Hematopoietic multipotent progenitor cell treated with erythropoietin and hydrocortisone succinate and interleukin-3 and kit ligand, for 8 days (in vitro differentiated cells): ENCODE results near the gene TIAL1.
"Not testable (repeated sequence)": the region's sequence is repeated elsewhere in the genome, so short reads cannot be mapped to it uniquely, and the experiment has no call there.

Experiments used
- DNase-seq: peaks from one replicate; pipeline ENCODE4 v3.0.0-alpha.2; 2015

Gene TIAL1, protein sequence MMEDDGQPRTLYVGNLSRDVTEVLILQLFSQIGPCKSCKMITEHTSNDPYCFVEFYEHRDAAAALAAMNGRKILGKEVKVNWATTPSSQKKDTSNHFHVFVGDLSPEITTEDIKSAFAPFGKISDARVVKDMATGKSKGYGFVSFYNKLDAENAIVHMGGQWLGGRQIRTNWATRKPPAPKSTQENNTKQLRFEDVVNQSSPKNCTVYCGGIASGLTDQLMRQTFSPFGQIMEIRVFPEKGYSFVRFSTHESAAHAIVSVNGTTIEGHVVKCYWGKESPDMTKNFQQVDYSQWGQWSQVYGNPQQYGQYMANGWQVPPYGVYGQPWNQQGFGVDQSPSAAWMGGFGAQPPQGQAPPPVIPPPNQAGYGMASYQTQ

DNA sequence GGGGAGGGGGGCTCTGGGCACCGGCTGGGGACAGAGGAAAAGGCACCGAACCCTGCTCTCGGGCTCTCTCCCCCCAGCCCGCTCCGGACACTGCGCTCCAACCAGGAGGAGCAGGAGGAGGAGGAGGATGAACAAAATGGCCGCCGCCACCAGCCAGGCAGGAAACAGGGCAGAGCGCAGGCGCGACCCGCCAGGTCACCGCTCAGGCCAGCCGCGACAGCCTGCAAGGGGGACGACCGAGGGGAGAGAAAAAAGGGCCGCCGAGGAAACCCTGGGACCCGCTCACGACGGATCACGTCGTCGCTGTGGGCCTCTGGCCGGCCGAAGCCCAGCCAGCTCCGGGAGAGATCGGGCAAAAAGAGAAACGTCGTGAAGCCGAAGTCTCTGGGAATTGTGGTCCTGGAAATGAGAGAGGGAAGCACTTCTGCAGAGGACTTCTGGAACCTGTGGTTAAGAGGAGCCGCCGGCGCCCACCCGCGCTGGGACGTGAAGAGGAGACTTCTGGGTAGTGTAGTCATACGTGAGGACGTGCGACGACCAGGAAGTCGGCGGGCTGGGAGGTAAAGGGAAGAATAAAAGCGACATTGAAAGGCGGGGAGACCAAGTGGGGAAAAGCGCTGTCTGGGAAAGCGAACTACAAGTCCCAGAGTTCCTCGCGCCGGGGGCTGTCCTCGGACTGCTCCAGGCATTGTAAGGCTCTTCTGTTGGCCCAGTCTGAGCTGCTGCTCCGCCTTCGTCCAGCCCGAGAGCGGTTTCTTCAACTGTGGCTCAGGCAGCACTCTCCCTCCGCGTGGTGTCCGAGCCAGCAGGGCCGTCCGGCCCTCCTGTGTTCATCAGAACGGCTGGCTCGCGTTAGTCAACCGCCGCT, at the start of gene TIAL1:
Gene TIAL1, minus strand, starts transcription at position 428 of the 868 bp plus-strand sequence. CDS start 499 bp downstream, outside the sequence.
- peak; percentile 99 for DNase-seq

DNA sequence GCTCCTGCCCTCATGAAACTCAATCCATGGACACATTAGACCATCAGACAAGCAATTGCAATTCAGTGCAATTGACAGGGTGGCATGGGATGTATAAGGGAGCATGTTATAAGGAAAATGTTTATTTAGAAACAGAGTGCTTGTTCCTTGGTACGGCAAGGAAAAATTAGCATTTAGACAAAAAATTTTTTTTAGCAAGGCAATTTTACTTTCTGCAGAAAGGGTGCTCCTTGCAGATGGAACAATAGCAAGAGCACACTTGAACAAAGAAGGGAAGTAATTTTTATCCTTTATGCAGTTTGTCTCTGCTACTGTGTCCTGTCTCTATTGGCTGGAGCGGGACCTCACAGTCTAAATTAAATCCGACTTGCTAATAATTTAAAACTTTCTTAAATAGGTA, 48.2 kb upstream of the TIAL1 start:
- no peak for DNase-seq

DNA sequence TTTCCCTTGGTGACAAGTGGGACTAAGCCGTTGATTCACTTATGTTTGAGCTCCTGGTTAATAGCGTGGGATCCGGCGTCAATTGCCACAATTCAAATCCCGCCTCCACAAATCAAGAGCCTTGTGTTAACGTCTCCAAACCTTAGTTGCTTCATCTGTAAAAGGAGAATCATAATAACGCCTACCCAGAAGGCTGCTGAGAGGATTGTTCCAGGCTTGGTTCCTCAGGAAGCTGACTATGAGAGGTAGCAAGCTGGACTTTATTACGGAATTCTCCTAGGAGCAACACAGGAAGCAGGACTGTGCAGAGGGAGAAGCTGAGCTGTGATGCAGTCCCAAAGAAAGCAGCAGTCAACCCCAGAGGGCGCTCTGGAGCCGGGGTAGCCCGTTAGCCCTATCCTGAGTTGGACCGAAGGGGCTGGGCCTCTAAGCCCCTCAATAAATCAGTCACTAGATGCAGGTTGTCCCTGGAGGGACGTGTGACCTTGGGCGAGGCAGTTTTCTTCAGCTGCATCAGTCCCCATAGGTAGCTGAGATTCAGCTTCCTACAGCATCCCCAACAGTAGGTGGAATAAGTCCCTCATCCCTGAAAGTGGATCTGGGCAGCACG, 47.5 kb upstream of the TIAL1 start:
- DNase-seq: no peak

DNA sequence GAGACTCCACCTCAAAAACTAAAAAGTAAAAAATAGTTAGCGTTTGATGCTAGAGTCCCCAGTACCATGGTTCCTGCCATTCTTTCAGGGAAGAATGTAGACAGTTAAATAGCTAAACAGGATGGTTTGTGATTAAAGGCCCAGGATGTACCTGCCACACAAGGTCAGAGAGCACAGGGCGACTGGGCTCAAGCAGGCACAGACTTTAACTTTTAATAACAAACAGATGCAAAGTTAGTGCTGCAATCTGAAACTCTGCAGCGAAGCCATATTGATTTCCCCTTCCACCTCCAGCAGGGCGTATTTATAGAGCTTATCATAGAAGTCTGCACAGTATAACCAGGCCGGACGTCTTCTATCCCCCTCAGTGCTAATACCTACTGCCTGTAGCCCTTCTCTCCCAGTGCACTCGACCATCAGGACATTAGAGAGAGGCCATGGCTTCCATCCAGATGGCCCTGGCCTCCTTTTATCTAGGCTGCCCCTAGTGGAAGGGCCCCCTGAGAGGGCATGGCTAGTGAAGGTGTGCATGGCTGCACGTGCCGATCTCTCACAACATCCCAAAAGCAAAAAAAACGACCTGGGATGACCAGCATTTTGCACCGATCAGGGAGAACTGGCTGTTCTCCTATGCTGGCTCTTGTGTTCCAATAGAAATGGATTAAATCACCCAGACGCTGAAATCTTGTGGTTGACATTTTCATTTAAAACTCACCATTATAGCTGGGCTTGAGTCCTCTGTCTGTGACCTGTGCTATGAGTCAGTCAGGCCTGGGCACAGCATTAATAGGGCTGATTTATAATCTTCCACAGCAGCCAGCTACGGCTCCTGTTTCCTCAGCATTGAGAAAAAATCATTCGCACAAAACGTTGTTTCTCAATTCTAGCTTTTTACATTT, 46.8 kb upstream of the TIAL1 start:
- DNase-seq: no peak

DNA sequence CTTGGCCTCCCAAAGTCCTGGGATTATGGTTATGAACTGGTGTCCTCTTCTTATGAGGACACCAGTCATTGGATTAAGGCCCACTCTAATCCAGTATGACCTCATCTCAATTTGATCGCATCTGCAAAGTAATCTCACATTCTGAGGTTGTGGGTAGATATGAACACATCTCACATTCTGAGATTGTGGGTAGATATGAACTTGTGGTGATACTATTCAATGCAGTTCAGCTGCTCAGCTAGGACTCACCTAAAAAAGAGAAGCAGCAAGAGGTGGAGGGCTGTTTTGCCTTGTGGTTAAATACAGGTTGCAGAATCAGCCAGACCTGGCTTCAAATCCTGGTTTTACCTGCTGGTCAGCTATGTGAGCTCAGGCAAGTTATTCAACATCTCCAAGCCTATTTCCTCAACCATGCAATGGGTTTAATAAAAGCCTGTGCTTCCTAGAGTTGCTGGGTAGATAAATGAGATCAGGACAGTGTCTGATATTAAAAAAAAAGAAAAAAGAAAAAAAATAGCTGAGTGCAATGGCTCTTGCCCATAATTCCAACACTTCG, 45.9 kb upstream of the TIAL1 start:
- no peak for DNase-seq

DNA sequence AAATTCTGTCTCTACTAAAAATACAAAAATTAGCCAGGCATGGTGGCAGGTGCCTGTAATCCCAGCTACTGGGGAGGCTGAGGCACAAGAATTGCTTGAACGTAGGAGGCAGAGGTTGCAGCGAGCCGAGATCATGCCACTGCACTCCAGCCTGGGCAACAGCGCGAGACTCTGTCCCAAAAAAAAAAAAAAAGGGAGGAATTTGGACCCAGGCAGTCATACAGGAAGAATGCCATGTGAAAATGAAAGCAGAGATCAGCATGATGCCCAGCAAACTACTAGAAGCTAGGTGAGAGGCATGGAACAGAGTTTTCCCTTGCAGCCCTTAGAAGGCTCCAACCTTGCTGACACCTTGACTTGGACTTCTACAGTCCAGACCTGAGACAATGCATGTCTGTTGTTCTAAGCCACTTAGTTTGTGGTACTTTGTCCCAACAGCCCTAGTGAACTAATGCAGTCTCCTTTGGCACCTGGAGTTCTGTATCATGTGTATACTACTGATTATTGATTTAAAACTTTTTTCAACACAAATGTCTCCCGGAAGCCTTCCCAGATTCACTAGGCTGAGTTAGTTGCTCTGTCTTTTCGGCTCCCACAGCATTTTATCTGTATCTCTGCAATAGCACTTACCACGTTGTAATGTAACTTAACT, 44.2 kb upstream of the TIAL1 start:
- no peak for DNase-seq

DNA sequence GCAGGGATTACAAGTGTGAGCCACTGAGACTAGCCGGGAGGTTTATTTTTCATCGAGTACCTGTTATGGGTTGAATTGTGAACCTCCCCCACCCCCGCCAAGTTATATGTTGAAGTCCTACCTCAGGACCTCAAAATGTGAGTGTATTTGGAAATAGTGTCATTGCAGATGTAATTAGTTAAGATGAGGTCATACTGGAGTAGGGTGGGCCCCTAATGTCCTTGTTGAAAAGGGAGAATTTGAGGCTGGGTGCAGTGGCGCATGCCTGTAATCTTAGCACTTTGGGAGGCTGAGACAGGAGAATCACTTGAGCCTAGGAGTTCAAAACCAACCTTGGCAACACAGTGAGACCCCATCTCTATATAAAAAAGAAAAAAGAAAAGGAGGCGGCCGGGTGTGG, 43.6 kb upstream of the TIAL1 start:
- no peak for DNase-seq

DNA sequence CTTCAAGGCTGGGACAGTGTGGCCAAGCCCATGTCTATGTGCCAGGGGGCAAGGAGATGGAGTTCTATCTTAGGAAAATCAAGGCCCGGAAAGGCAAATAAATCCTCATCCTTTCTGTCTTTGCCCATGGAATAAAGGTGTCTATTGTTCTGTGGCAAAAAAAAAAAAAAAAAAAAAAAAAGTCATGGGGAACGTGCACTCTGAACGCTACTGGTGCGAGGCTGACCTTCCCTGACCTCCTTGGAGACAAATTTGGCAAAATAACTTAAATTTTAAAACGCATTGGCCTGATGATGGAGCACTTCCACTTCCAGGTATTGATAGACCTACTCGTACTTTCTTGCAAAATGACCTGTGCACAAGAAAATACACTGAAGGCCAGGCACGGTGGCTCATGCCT, 42.2 kb upstream of the TIAL1 start:
- DNase-seq: no peak

DNA sequence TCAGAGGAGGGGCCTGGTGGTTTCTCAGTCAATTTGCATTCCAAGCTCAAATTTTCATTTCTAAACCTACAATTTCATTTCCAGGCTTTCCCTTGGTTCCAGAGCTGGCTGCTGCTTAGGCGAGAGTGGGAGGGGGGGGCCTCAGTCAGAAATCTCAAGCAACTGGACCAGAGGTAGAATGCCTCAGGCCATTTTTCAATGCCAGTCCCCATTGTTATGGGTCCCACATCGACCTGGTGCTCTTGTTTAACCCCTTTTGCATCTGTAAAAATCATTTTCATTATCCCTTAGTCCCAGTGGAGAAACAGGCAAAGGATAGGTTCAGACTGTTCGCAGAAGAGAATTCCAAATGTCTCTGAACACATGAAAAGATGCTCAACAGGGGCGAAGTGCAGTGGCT, 40.9 kb upstream of the TIAL1 start:
- no peak for DNase-seq

DNA sequence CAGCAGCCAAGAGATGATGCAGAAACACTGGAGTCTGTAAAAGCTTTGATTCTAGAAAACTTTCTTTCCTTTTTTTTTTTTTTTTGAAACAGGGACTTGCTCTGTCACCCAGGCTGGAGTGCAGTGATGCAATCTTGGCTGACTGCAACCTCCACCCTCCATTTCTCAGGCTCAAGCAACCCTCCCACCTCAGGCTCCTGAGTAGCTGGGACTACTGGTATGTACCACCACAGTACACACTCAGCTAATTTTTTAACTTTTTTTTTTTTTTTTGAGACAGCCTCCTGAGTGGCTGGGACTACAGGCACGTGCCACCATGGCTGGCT, 37.4 kb upstream of the TIAL1 start:
- no peak for DNase-seq

DNA sequence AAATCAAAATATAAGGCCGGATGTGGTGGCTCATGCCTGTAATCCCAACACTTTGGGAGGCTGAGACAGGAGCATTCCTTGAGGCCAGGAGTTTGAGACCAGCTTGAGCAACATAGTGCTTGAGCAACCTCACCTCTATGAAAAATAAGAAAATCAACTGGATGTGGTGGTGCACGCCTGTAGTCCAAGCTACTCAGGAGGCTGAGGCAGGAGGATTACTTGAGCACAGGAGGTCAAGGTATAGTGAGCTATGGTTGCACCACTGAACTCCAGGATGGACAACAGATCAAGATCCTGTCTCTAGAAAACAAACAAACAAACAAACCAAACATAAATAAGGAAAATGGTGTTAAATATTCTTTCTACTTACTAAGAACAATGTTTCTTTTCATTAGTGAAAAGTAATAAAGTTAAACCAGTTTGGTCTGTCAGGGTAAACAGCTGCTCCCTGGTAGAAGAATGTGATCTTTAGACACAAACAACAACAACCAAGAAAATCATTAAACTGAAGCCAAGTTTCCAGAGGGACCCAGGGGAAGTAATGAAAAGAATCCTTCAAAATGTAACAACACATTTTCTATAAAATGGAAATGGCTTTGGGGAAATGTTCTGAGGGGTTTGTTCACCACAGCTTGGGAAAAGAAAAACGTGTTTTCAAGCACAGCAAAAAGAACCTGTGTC, 36.9 kb upstream of the TIAL1 start:
- DNase-seq: no peak

DNA sequence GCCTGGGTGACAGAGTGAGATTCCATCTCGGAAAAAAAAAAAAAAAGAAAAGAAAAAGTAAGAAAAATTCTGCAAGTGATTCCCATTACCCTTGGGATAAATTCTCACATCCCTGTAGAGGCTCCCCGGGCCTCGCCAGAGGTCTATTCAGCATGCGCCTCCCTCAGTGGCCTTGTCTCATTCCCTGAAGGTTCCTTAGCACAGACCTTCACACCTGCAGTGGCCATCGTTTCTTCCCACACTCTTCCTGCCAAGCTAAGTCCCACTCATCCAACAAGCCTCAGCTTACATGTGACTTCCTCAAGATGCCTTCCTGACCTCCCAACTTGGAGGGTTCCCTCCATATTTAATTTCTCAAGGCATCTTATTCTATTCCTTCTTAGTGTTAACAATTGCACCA, 33.5 kb upstream of the TIAL1 start:
- DNase-seq: no peak

DNA sequence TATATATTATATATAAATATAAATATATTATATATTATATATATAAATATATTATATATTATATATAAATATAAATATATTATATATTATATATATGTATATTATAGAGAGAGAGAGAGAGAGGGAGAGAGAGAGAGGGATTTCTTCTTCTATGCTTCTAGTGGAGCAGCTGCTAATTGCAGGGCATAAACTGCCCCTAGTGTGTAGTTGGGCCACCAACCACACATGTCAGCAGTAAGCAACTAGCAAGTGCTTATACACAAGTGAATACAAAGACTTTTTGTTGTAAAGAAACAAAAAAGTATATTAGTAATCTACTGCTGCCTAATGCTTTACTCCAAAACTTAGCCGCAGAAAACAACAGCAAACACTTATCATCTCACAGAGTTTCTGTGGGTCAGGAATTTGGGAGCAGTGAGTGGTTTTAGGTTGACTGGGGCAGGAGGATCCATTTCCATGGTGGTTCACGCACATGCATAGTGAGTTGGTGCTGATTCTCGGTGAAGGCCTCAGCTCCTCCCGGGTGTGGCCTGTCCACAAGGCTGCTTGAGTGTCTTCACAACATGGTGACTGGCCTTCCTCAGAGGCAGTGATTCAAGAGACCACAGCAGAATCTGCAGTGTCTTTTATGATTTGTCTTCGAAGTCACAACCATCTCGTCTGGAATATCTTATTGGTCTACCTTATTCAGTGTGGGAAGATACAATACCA, 29.0 kb upstream of the TIAL1 start:
- peak; percentile 25 for DNase-seq

DNA sequence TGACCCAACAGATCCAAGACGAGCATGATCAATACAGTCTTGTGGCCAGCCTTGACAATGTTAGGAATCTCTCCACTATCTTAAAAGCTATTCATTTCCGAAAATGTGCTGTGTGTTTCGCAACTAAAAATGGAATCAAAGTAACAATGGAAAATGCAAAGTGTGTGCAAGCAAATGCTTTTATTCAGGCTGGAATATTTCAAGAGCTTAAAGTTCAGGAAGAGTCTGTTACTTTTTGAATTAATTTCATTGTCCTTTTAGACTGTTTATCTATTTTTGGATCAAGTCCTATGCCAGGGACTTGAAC, 24.3 kb upstream of the TIAL1 start:
- no peak for DNase-seq

DNA sequence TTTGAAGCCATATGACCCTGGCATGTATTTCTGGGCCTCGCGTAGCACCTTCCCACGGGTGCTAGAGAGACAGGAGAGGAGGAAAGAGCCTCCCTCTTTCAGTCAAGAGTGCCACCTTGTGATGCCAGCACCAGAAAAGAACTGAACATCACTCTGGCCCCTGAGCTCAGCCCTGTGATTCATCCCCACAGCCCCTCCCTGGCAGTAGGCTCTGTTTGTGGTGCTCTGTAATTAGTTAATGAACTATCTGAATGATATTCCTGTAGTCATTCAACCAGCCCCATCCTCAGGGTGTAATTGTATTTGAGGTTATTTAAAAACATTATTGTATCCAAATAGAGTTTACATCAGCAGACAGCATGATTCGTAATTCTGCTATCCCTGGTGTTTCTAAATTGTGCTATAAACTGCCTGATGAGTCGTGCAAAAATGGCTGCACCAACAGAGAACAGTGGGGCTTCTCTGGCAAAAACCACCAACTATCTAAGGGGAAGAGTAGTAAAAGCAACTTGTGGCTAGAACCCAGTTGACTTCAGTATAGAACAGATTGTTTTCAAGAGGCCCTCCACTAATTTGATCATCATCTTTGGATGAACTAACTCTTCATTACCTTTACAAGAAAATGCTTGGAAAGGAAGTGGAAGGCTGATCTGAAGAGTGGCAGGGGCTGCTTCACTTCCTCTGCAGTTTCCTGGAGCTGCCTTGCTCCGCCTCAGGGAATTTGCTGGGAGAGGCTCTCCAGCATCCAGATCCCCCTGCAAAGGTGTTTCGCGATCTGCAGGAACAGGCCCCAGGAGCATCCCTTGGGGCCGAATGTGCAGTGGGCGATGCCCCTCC, 23.7 kb upstream of the TIAL1 start:
- DNase-seq: no peak

DNA sequence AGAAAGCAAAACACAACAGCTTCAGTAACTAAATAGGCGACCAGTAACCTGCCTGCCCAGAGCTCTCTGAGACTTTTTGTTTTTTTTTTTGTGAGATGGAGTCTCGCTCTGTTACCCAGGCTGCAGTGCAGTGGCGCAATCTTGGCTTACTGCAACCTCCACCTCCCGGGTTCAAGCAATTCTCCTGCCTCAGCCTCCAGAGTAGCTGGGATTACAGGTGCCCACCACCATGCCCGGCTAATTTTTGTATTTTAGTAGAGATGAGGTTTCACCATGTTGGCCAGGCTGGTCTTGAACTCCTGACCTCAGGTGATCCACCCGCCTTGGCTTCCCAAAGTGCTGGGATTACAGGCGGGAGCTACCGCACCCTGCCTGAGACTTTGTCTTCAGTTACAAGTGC, 23.0 kb upstream of the TIAL1 start:
- DNase-seq: not testable (repeated sequence)

DNA sequence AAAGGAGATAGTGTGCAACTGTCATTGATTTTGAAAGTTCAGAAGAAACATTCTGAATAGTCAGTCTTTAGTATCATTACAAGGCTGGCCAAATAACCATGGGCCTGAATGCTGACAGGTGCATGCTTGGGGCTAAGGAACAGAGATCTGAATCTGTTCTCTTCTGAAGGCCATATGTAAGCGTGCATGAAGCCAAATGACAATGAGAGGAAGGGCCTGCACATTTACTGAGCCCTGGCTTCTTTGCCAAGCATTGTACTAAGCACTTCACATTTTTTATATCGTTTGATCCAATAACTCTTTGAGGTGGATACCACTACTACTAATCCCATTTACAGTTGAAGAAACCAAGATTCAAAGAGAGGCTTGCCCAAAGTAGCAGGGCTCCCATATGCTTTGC, 22.5 kb upstream of the TIAL1 start:
- DNase-seq: no peak

DNA sequence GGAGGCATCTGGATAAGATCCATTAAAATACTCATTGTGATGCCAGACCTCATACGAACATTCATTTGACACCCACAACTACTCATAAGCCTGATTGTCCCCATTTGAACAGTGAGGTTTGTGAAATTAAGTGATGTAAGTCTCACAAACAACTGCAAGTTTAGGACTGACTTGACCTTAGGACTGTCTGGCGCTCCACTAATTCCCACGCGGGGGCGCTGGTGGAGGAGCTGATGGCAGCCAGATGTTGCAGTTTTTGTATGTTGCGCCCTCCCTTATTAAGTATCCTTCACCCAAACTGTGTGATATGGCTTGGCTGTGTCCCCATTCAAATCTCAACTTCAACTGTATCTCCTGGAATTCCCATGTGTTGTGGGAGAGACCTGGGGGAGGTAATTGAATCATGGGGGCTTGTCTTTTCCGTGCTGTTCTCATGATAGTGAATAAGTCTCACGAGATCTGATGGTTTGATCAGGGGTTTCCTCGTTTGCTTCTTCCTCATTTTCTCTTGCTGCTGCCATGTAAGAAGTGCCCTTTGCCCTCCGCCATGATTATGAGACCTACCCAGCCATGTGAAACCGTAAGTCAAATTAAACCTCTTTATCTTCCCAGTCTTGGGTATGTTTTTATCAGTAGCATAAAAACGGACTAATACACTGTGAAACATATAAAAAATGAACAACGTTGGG, 20.3 kb upstream of the TIAL1 start:
- DNase-seq: no peak

DNA sequence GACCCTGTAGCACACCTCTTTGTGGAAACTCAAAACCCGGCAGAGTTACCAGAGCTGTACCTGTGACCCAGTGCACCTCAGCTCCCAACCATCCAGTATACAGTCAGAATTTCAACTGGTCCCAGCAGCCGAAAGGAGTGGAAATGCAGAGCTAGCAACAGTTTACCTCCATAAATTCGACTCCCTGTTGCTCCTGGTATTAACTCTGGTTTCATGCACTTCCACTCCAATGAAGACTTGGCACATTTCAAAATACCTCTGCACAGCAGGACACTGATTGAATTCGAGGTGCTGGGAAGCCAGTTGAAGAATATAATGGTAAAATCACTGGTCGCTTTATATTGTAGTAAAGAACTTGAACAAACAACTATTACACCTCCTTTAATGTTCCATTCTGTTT, 17.9 kb upstream of the TIAL1 start:
- DNase-seq: no peak
